Measurements from ENCODE around the gene RDH8.

GRCh38 chr19:10027158-10027997 is 14.1 kb downstream of the RDH8 start:
- TF ChIP-seq YY1 (IDR thresholded peaks at IDR 0.05; ENCODE audit: insufficient read depth, insufficient read length) (no peak), SUZ12 (IDR thresholded peaks at IDR 0.05; ENCODE audit: extremely low read depth, insufficient read depth, insufficient read length) (no peak)
